GM12864 (cell line): ENCODE measurements around the gene PNPLA7.
"Not testable (repeated sequence)": the region's sequence is repeated elsewhere in the genome, so short reads cannot be mapped to it uniquely, and the experiment has no call there.

Source experiments
- DNase-seq: peaks from one replicate; pipeline ENCODE4 v3.0.0-alpha.2; 2011; ENCODE audit warnings: low read depth
- H3K4me3 ChIP-seq: 2 replicates; pipeline ENCODE4 v1.5.1; 2011; ENCODE audit warnings: mild to moderate bottlenecking, low read depth, low read length, control low read depth
- CTCF ChIP-seq: IDR thresholded peaks from 2 replicates; pipeline ENCODE4 v1.5.1; 2011; ENCODE audit warnings: low read depth, mild to moderate bottlenecking, moderate library complexity, low read length, control low read depth, inconsistent platforms; ENCODE audit errors: missing control alignments

PNPLA7 gene

GRCh38 chr9:137467161-137467581 is 83.0 kb downstream of the PNPLA7 start:
- no peak overlapping the region for H3K4me3 ChIP-seq
- DNase-seq, result no peak
- no peak for TF ChIP-seq CTCF

DNA sequence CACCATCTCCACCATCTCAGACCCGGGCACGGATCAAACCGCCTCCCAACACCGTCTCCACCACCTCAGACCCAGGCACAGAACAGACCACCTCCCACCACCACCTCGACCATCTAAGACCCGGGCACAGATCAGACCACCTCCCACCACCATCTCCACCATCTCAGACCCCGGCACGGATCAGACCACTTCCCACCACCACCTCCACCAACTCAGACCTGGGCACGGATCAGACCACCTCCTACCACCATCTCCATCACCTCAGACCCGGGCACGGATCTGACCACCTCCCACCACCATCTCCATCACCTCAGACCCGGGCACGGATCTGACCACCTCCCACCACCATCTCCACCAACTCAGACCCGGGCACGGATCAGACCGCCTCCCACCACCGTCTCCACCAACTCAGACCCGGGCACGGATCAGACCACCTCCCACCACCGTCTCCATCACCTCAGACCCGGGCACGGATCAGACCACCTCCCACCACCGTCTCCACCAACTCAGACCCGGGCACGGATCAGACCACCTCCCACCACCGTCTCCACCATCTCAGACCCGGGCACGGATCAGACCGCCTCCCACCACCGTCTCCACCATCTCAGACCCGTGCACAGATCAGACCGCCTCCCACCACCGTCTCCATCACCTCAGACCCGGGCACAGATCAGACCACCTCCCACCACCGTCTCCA is 83.7 kb downstream of the PNPLA7 start:
- not testable (repeated sequence) for H3K4me3 ChIP-seq, DNase-seq

DNA sequence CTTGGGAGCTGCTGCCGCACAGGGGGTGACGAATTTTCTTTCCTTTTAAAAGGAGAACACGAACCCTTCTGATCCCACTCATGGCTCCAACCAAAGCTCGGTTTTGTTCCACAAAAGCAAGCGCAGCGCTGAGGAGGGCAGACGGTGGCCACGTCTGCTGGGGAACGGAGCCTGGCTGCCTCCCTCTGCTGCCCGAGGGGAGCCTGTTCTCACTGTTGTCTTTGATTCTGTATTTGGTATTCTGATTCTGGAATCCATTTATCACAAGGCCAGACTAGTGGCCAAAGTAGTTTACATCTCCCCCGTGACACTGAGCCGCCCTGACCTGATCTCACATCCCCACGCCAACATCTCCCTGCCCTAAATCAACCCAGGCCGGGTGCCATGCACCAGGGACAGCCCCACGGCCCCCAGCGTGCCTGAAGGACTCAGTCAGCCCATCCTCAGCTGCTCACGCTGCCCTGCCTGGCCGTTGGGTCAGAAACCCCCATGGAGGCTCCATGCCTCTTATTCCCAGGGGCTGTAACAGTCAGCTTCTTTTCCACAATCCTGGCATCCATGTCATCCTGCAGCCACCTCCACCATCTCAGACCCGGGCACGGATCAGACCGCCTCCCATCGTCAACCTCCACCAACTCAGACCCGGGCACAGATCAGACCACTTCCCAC is 84.3 kb downstream of the PNPLA7 start:
- no peak for DNase-seq
- H3K4me3 ChIP-seq, result no peak overlapping the region
- TF ChIP-seq CTCF, result no peak

GRCh38 chr9:137465000-137465719 is 85.0 kb downstream of the PNPLA7 start:
- H3K4me3 ChIP-seq, result no peak overlapping the region
- TF ChIP-seq CTCF, result no peak

DNA sequence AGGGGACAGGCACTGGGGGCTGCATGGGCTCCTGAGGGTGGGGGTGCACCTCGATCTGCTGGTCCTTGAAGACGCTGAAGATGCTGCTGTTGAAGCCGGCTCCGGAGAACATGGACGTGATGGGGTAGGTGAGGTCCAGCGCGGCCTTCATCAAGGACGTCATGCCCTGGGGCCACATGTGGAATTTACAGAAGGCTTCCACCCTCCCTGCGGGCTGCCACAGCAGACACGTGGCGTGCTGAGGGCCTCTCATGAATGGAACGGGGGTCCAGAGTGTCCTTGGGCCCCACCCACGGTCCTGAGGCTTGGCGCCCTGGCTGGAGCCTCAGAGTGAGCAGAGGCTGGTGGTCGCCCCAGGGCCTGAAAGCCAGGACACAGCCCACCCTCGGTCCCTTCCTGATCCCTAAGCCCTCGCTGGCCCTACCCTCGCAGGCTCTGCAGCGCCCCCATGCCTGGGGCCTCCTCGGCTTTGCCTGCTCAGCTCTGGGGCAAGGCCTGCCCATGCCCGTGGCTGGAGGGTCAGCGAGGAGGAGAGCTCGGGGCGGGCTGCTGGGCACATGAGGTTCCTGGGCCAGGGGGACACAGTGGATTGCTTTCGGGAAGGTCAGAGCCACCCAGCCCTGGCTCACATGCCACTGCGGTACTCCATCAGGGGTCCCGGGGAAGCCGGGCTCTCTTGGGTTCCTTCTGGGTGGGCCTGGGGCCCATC is 85.8 kb downstream of the PNPLA7 start:
- no peak overlapping the region for H3K4me3 ChIP-seq
- no peak for DNase-seq
- no peak for TF ChIP-seq CTCF

More at GRCh38 chr9:137465000-137465719, 85.0 kb downstream of the PNPLA7 start:
- DNase-seq, result no peak

DNA sequence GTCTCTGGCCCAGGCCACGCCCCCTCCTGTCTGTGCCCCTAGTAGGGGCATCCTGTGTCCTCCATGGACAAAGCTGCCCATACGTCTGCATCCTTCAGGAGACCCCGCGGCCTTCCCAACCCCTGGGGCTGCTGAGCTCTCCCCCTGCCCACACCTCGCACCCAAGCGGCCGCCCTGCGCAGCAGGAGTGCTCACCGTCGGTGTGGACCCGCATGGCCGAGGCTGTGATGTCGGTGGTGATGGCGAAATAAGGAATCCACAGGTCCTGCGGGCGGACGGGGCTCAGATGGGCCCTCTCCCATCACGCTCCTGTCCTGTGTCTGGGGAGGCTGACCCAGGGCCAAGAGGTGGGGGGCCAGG is 86.3 kb downstream of the PNPLA7 start:
- no peak for DNase-seq
- no peak for TF ChIP-seq CTCF
- no peak overlapping the region for H3K4me3 ChIP-seq
